ENCODE data around the gene NEDD4. TPM values are rescaled to one million over a fixed set of nuclear protein-coding genes. Genes with fewer than 3 reads are reported as not detected.

The NEDD4 gene
- total RNA-seq, 2 donors from 2014 or later, result 14.5 to 15.3 TPM

DNA sequence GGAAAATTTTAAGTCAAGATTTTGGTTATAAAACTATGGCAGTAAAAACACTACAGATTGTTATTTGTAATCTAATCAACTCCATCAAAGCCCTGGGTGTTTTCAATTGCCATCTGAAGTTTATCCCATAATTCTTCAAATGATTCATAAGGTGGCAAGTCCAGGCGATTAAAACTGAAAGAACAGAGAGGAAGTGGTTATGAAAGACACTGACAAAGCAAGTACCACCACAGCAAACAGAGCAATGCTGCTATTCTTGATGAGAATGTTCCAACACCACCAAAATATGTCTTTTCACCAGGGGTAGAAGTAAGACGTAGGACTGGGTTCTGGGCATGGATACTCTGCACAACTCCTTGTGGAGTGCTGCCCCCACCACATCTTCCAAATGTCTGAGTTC lies 163.6 kb downstream of the NEDD4 start:
- Histone ChIP-seq H3K27me3 (no peaks in the 10 kb centered on the region), H3K36me3 (no peaks in the 10 kb centered on the region)
- no peak for TF ChIP-seq CTCF (IDR thresholded peaks at IDR 0.05)

GRCh38 chr15:55827955-55828354 lies 165.5 kb downstream of the NEDD4 start:
- Histone ChIP-seq H3K4me3 (no peak overlapping the region), H3K9me3 (no peaks in the 10 kb centered on the region), H3K27me3 (no peaks in the 10 kb centered on the region), H3K4me1 (no peaks in the 10 kb centered on the region), H3K9ac (ENCODE audit: low read depth in 2 of 2, low read length in 2 of 2) (no peak overlapping the region), H3K27ac (no peak overlapping the region), H3K36me3 (no peaks in the 10 kb centered on the region)
- intact Hi-C loops (cut with DNase I), result no loop called here
- no peak for DNase-seq
- no peak for TF ChIP-seq CTCF (IDR thresholded peaks at IDR 0.05)

More for the DNA sequence above, 163.6 kb downstream of the NEDD4 start:
- Histone ChIP-seq H3K27ac (no peak overlapping the region), H3K4me3 (no peak overlapping the region), H3K9ac (ENCODE audit: low read depth in 2 of 2, low read length in 2 of 2) (no peak overlapping the region), H3K4me1 (no peaks in the 10 kb centered on the region), H3K9me3 (no peaks in the 10 kb centered on the region)
- intact Hi-C loops (cut with DNase I), result no loop called here
- DNase-seq, result no peak

DNA sequence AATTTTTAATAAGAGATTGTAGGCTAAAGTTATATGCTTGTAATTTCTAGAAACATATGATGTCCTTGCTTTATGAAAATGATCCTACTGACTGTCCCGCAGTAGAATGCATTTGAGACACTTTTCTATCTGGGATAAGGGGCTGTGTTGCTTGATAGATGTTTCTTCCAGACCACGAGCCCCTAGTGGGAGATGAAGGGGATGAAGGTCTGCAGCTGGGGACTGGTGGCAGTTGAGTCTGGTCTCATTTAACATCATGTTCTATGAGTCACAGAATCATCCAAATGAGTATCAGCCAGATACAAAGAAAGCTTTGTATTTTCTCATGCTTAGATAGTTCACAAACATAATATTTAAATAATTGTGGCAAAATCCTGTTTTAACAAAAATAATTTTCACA lies 166.2 kb downstream of the NEDD4 start:
- TF ChIP-seq CTCF (IDR thresholded peaks at IDR 0.05), result no peak
- Histone ChIP-seq H3K36me3 (no peaks in the 10 kb centered on the region), H3K4me3 (no peak overlapping the region), H3K4me1 (no peaks in the 10 kb centered on the region), H3K27me3 (no peaks in the 10 kb centered on the region), H3K9ac (ENCODE audit: low read depth in 2 of 2, low read length in 2 of 2) (no peak overlapping the region), H3K9me3 (no peaks in the 10 kb centered on the region), H3K27ac (no peak overlapping the region)
- DNase-seq, result no peak
- intact Hi-C loops (cut with DNase I), result no loop called here

DNA sequence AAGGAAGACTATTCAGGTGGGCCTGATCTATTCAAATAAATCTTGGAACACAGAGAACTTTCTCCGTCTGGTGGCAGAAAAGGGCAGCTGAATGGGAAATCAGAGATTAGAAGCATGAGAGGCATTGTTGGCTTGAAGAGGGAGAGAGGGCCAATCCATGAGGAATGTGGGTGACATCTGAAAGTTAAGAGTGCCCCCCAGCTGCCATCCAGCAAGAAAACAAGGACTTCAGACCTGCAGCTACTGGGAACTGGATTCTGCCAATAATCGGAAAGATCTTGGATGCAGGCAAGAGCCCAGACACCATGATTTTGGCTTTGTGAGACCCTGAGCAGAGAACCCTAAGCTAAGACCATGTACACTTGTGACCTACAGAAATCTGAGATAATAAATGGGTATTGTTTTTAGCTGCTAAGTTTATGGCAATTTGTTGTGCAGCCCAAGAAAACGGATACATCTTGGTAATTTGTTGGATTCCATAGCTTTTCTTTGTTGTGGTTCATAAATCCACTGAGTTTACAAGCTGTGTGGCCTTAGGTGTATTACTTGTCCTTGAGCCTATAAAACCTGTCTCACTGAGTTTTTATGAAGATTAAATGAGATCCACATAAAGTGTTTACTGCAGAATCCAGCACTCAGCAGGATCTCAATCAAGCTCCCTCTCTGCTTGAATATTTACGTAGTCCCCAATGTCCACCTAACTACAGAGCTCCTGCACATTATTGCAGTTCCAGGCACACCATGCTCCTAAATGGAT lies 168.4 kb downstream of the NEDD4 start:
- no peak for DNase-seq
- Histone ChIP-seq H3K4me3 (no peak overlapping the region), H3K27me3 (no peaks in the 10 kb centered on the region), H3K9me3 (no peaks in the 10 kb centered on the region), H3K27ac (no peak overlapping the region), H3K36me3 (no peaks in the 10 kb centered on the region), H3K9ac (ENCODE audit: low read depth in 2 of 2, low read length in 2 of 2) (no peak overlapping the region), H3K4me1 (no peaks in the 10 kb centered on the region)
- intact Hi-C loops (cut with DNase I), result no loop called here
- no peak for TF ChIP-seq CTCF (IDR thresholded peaks at IDR 0.05)

DNA sequence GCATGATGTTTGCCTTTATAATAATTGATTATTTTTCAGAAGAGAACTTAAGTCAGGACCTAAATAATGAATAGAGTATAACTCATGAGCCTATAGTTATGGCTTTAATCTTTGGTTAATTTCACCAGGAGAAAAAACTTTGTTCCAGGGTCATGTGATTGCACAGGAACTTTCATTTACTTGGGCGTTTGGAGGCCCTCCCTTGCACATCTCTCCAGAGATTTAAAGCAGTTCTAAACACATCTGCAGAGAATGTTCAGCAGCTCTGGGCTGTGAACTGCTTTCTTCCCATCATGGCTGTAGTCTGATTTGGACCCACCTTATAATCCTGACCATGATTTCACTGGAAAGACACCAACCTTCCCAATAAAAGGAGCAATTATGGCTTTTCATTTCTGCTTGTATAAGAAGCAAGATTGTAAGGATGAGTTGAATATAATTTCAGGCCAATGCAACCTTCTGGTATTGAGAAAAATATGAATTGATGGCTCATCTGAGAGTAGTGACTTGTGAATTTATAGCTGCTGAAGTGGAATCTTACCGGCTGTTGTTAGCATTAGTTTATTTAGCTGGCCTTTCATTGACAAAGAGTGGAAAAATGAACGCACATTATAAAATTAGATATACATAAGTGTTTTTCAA lies 169.6 kb downstream of the NEDD4 start:
- Histone ChIP-seq H3K9me3 (no peaks in the 10 kb centered on the region), H3K4me3 (no peak overlapping the region), H3K9ac (ENCODE audit: low read depth in 2 of 2, low read length in 2 of 2) (no peak overlapping the region), H3K27ac (no peak overlapping the region), H3K36me3 (no peaks in the 10 kb centered on the region), H3K27me3 (no peaks in the 10 kb centered on the region), H3K4me1 (no peaks in the 10 kb centered on the region)
- no peak for TF ChIP-seq CTCF (IDR thresholded peaks at IDR 0.05)
- intact Hi-C loops (cut with DNase I), result no loop called here
- DNase-seq, result no peak
